HG02798 (cell line): ENCODE results near the gene RNF212.
"Not testable (repeated sequence)": the region's sequence is repeated elsewhere in the genome, so short reads cannot be mapped to it uniquely, and the experiment has no call there.

Experiments
- ATAC-seq: cut with Tn5 transposase; IDR thresholded peaks from one replicate; pipeline ENCODE4 v1.9.1; 2021; ENCODE audit warnings: mild to moderate bottlenecking; ENCODE audit not compliant: unreplicated experiment, poor library complexity

Gene RNF212

GRCh38 chr4:1075225-1075624 is 38.1 kb downstream of the RNF212 start:
- no peak for ATAC-seq

- ATAC-seq = no peak
Observed at GRCh38 chr4:1074077-1074476, 39.3 kb downstream of the RNF212 start.

- ATAC-seq = no peak
Observed at GRCh38 chr4:1072830-1073446, 40.4 kb downstream of the RNF212 start.

GRCh38 chr4:1069394-1069793 is 44.0 kb downstream of the RNF212 start:
- no peak for ATAC-seq

GRCh38 chr4:1065732-1066131 is 47.6 kb downstream of the RNF212 start:
- no peak for ATAC-seq

GRCh38 chr4:1062419-1062818 is 50.9 kb downstream of the RNF212 start:
- no peak for ATAC-seq

GRCh38 chr4:1061760-1062159 is 51.6 kb downstream of the RNF212 start:
- no peak for ATAC-seq

DNA sequence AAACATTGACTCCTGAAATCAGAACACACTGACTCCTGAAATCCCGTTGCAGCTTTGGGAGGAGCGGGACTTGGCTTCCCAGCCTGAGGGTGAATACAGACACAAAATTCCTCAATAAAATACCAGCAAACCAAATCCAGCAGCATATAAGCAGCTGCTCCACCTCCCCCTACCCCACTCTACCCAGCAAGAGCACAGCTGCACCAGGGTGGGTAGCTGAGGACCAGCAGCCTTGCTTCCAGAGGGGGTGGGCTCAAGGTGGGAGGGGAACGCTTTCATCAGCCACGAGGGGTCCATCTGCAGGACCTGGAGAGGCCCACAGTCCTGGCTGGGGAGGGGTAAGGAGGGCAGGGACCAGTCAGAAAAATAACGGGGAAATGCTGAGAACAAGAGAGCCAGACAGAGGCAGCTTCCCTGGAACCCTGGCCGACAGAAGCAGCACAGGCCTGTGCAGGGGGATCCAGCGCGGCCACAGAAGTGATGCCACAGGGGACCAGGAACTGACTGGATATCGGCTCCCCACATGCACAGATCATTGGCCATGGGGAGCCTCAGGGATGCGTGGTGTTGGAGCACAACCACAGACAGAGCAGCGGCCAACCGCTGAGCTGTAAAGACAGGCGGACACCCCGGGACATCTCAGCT is 52.2 kb downstream of the RNF212 start:
- no peak for ATAC-seq

DNA sequence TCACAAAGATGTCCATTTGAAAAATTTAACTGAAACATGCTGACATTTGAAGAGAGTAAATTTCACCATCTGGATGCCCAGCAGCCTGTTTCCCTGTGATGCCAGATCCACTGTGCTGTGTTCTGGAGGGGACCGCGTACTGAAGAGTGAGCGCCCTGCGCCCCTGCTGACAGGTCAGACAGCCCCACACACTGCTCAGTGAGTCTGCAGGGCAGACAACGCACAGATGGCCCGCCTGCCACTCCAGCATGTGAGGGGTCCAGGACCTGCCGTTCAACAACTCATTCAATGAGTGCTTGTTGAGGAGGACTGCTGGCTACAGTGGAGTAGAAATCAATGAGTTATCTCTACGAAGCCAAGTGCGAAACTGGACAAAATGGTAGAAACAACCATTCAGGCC is 52.7 kb downstream of the RNF212 start:
- ATAC-seq = no peak

- ATAC-seq = no peak
Observed at GRCh38 chr4:1060121-1060520, 53.2 kb downstream of the RNF212 start.

- no peak for ATAC-seq
Observed at GRCh38 chr4:1058997-1059665, 54.2 kb downstream of the RNF212 start.

- ATAC-seq = no peak
Observed at GRCh38 chr4:1058198-1058996, 55.0 kb downstream of the RNF212 start.

GRCh38 chr4:1057403-1057745 is 56.0 kb downstream of the RNF212 start:
- ATAC-seq = no peak

GRCh38 chr4:1056671-1057402 is 56.5 kb downstream of the RNF212 start:
- ATAC-seq = no peak

DNA sequence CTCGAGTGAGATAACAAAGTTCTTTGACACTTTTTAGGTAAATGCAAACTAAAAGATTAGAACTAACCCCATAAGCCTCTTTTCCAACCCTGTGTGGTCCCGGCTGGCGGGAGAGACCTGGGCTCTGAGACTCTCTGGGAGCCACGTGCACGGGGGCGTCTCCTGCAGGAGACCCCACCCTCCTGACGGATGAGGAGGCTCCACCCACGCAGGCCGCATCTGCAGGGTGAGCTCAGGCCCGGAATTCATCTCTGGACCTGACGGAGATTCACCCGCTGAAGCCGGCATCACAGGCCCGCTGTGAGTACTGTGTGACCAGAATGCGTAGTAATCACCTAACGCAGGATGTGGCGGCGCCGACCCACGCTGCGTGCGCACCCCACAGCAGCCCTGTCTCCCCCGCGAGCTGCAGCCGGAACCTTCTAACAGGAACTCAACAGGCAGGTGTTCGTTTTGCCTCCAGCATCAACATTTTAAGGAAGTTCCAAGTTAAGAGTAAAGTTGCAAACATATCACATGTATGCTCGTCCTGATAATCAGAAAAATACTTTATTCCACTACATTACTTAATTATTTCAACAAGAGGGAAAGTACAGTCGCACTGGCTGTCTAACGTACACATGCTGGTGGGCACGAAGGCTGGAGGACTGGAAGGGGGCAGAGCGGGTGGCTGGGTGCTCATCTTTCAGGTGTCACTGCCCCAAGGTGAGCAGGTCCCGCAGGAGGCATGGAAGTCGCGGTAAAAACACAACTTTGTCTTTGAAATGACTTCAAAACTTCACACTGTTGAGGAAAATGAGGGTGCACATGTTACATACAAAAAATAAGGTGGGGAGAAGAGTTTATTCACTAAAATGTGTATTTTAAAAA is 57.4 kb downstream of the RNF212 start:
- ATAC-seq = no peak

DNA sequence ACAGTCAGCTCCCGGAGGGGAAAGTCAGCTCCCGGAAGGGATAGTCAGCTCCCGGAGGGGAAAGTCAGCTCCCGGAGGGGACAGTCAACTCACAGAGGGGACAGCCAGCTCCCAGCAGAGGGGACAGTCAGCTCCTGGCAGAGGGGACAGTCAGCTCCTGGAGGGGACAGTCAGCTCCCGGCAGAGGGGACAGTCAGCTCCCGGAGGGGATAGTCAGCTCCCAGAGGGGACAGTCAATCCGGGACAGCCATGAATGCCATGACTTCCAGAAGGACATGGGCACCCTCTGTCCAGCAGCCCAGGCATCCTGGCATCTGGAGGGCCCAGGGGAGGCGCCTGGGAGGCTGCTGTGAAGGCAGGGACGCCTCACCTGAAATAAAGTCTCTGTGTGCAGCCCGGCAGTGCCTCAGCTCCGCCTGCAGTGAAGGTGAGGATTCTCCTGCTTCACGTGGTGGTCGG is 58.1 kb downstream of the RNF212 start:
- ATAC-seq = not testable (repeated sequence)

DNA sequence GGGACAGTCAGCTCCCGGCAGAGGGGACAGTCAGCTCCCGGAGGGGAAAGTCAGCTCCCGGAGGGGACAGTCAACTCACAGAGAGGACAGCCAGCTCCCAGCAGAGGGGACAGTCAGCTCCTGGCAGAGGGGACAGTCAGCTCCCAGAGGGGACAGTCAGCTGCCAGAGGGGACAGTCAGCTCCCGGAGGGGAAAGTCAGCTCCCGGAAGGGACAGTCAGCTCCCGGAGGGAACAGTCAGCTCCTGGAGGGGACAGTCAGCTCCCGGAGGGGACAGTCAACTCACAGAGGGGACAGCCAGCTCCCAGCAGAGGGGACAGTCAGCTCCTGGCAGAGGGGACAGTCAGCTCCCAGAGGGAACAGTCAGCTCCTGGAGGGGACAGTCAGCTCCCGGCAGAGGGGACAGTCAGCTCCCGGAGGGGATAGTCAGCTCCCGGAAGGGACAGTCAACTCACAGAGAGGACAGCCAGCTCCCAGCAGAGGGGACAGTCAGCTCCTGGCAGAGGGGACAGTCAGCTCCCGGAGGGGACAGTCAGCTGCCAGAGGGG is 58.6 kb downstream of the RNF212 start:
- ATAC-seq = not testable (repeated sequence)

DNA sequence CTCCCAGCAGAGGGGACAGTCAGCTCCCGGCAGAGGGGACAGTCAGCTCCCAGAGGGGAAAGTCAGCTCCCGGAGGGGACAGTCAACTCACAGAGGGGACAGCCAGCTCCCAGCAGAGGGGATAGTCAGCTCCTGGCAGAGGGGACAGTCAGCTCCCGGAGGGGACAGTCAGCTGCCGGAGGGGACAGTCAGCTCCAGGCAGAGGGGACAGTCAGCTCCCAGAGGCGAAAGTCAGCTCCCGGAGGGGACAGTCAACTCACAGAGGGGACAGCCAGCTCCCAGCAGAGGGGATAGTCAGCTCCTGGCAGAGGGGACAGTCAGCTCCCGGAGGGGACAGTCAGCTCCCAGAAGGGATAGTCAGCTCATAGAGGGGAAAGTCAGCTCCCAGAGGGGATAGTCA is 59.5 kb downstream of the RNF212 start:
- ATAC-seq = not testable (repeated sequence)

DNA sequence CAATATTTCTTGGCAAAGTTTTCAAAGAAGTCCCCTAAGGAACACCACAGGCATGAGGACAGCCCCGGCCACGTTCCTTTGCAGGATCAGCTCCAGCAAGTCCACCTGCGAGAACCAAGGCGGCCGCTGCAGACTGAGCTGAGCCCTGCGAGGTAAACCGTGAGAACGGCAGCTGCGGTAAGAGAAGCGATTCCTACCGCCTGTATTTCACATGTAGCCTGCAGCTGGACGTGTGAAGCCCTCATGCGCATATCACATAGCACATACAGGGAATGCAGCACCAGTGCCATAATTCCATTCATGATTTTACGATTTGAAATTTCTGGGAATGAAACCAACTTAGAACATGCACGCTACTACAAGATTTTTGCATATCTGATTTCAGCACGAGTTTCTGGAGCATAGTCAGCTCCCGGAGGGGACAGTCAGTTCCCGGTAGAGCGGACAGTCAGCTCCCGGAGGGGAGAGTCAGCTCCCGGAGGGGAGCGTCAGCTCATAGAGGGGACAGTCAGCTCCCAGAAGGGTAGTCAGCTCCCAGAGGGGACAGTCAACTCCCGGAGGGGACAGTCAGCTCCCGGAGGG is 60.2 kb downstream of the RNF212 start:
- no peak for ATAC-seq
